MCF 10A (cell line): ENCODE measurements around the gene ZNF219. TPM values are rescaled to one million over a fixed set of nuclear protein-coding genes. Genes with fewer than 3 reads are reported as not detected.

ENCODE experiments used
- BruUV-seq: library from RNA; stranded (reverse); fragments of 400-500 nt; replicated peaks from 2 replicates; lab custom pipeline; 2021; lab: Mats Ljungman, UMichigan
- CTCF ChIA-PET: fragments of 300-600 bp; sonication (Branson Sonifier 250); formaldehyde crosslinking; extraction: SDS; loops from one replicate; lab custom pipeline; 2021; ENCODE audit warnings: antibody characterized with exemption, inconsistent platforms; lab: Yijun Ruan, JAX
- POLR2A ChIA-PET: fragments of 300-600, 350-650 bp; sonication (Branson Sonifier 250); formaldehyde crosslinking; extraction: SDS; loops from one replicate; lab custom pipeline; 2020; ENCODE audit warnings: antibody characterized with exemption, inconsistent platforms; lab: Yijun Ruan, JAX
- DNase-seq: peaks from one replicate; pipeline ENCODE4 v3.0.0-alpha.2; 2018; ENCODE audit not compliant: unreplicated experiment
- H3K27ac Mint-ChIP-seq: one replicate; pipeline ENCODE4 v1.8.0; 2022; ENCODE audit warnings: mild to moderate bottlenecking, low read depth, mixed read lengths; ENCODE audit not compliant: unreplicated experiment
- H3K27me3 Mint-ChIP-seq: one replicate; pipeline ENCODE4 v1.8.0; 2022; ENCODE audit warnings: mixed read lengths; ENCODE audit not compliant: insufficient read depth, unreplicated experiment
- H3K36me3 Mint-ChIP-seq: one replicate; pipeline ENCODE4 v1.8.0; 2022; ENCODE audit warnings: mild to moderate bottlenecking, moderate library complexity, mixed read lengths; ENCODE audit not compliant: insufficient read depth, unreplicated experiment
- H3K4me1 Mint-ChIP-seq: one replicate; pipeline ENCODE4 v1.8.0; 2022; ENCODE audit warnings: mixed read lengths; ENCODE audit not compliant: insufficient read depth, unreplicated experiment
- H3K4me3 Mint-ChIP-seq: one replicate; pipeline ENCODE4 v1.8.0; 2022; ENCODE audit warnings: mild to moderate bottlenecking, moderate library complexity, mixed read lengths; ENCODE audit not compliant: unreplicated experiment
- H3K9me3 Mint-ChIP-seq: one replicate; pipeline ENCODE4 v1.8.0; 2022; ENCODE audit warnings: mixed read lengths; ENCODE audit not compliant: unreplicated experiment
- CTCF ChIP-seq: fragments of 200-600 bp; IDR thresholded peaks from one replicate; pipeline ENCODE4 v1.8.0; 2022; ENCODE audit warnings: antibody characterized with exemption, mild to moderate bottlenecking; ENCODE audit not compliant: unreplicated experiment
- intact Hi-C: fragments of 100-400 bp; cut with micrococcal nuclease; formaldehyde crosslinking; loops from 2 replicates; pipeline ENCODE4 v1.14.1; 2022
- total RNA-seq: library from RNA; stranded (reverse); gene quantifications from 2 replicates; pipeline ENCODE4 v1.2.3, GENCODE V29; 2022

Gene ZNF219
- total RNA-seq, 1 experiment from 2014 or later = 33.8 TPM

GRCh38 chr14:21121122-21121521, 22.7 kb upstream of the ZNF219 start:
- no TSS peak for BruUV-seq
- no peaks in the 10 kb centered on the region for H3K4me1 Mint-ChIP-seq
- H3K27ac Mint-ChIP-seq = no peak overlapping the region
- H3K4me3 Mint-ChIP-seq = no peak overlapping the region
- H3K9me3 Mint-ChIP-seq = no peaks in the 10 kb centered on the region
- peaks cover 6% of the 10 kb centered on the region for H3K27me3 Mint-ChIP-seq
- ChIA-PET CTCF (interaction anchor here (0.6 to 2.5 kb wide), 3 partner anchors 14 to 106 kb away, joined by 3 to 11 read pairs (median 4); no protein-coding TSS in a partner anchor), POLR2A (interaction anchor here (1.9 kb wide), 1 partner anchor 11 kb away, joined by 4 read pairs; no protein-coding TSS in a partner anchor)
- TF ChIP-seq CTCF = no peak
- DNase-seq = no peak
- H3K36me3 Mint-ChIP-seq = no peaks in the 10 kb centered on the region
- intact Hi-C loops = no loop called here

DNA sequence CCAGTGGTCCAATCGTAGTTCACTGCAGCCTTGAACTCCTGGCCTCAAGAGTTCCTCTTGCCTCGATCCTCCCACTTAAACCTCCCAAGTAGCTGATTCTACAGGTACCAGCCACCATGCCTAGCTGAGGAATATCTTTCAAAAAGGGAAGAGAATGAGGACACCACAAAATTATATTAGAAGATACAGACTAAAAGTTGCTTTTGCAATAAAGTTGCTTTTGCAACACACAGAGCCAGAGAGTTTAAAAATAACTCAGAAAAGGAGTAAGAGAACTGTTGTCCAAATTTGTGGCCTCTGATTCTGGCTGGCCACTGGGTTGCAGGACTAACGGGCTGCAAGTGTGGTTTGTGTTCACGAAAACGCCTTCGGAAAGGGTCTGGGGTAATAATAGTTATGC, 22.2 kb upstream of the ZNF219 start:
- ChIA-PET POLR2A (no interaction called here), CTCF (interaction anchor here (0.6 to 2.5 kb wide), 3 partner anchors 15 to 106 kb away, joined by 3 to 11 read pairs (median 4); no protein-coding TSS in a partner anchor)
- intact Hi-C loops = no loop called here
- no peaks in the 10 kb centered on the region for H3K4me1 Mint-ChIP-seq
- H3K27me3 Mint-ChIP-seq = peaks cover 2% of the 10 kb centered on the region
- no peak for TF ChIP-seq CTCF
- DNase-seq = no peak
- H3K9me3 Mint-ChIP-seq = no peaks in the 10 kb centered on the region
- no peak overlapping the region for H3K27ac Mint-ChIP-seq
- BruUV-seq = no TSS peak
- no peak overlapping the region for H3K4me3 Mint-ChIP-seq
- H3K36me3 Mint-ChIP-seq = no peaks in the 10 kb centered on the region

DNA sequence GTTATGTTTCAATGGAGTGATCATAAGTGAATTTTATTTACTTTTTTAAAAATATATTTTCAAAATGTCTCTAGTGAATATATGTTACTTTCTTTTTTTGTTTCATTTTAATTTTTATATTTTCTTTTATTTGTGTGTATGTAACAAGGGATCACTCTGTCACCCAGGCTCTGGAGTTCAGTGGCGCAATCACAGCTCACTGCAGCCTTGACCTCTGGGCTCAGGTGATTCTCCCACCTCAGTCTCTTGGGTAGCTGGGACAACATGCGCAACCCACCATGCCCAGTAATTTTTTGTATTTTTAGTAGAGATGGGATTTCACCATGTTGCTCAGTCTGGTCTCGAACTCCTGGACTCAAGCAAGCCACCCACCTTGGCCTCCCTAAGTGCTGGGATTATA, 20.5 kb upstream of the ZNF219 start:
- intact Hi-C loops = no loop called here
- ChIA-PET CTCF (interaction anchor here (0.6 kb wide), 1 partner anchor 56 kb away, joined by 3 read pairs; no protein-coding TSS in a partner anchor), POLR2A (no interaction called here)
- Mint-ChIP-seq H3K9me3 (no peaks in the 10 kb centered on the region), H3K27me3 (no peaks in the 10 kb centered on the region), H3K36me3 (no peaks in the 10 kb centered on the region), H3K4me3 (no peak overlapping the region), H3K27ac (no peak overlapping the region), H3K4me1 (no peaks in the 10 kb centered on the region)
- DNase-seq = no peak
- TF ChIP-seq CTCF = no peak
- BruUV-seq = no TSS peak

GRCh38 chr14:21113369-21113768, 14.9 kb upstream of the ZNF219 start:
- Mint-ChIP-seq H3K27ac (no peak overlapping the region), H3K4me3 (no peak overlapping the region), H3K4me1 (peaks cover 5% of the 10 kb centered on the region), H3K9me3 (no peaks in the 10 kb centered on the region), H3K27me3 (no peaks in the 10 kb centered on the region), H3K36me3 (no peaks in the 10 kb centered on the region)
- DNase-seq = no peak
- CTCF ChIA-PET = interaction anchor here (0.9 kb wide), 1 partner anchor 9 kb away, joined by 3 read pairs; no protein-coding TSS in a partner anchor
- intact Hi-C loops = no loop called here
- TF ChIP-seq CTCF = no peak
- POLR2A ChIA-PET = no interaction called here
- no TSS peak for BruUV-seq
